ENCODE data around the gene CCDC197.

The CCDC197 gene

GRCh38 chr14:93997082-93997481, at the start of gene CCDC197:
CCDC197 (plus strand) TSS chr14:93997301; CDS start chr14:93998132, 831 bp downstream.
- DNase-seq (ENCODE audit: low read depth, low spot score), result no peak
- H3K4me3 ChIP-seq (ENCODE audit: low read depth, low read length), result no peak within 1 kb of the TSS
- in situ Hi-C loops (cut with HindIII; ENCODE audit: low sequenced_read_pairs), result no loop called here
- TF ChIP-seq CTCF (IDR thresholded peaks at IDR 0.05; ENCODE audit: low read depth, low read length), result no peak

GRCh38 chr14:93949511-93950075, 47.5 kb upstream of the CCDC197 start:
- DNase-seq (ENCODE audit: low read depth, low spot score), result peak; percentile 62
- no peak overlapping the region for H3K4me3 ChIP-seq (ENCODE audit: low read depth, low read length)
- in situ Hi-C loops (cut with HindIII; ENCODE audit: low sequenced_read_pairs), result no loop called here

GRCh38 chr14:93950948-93951634, 46.0 kb upstream of the CCDC197 start:
- in situ Hi-C loops (cut with HindIII; ENCODE audit: low sequenced_read_pairs), result no loop called here

More at GRCh38 chr14:93949511-93950075, 47.5 kb upstream of the CCDC197 start:
- TF ChIP-seq CTCF (IDR thresholded peaks at IDR 0.05; ENCODE audit: low read depth, low read length), result no peak

GRCh38 chr14:93951635-93952540, 45.2 kb upstream of the CCDC197 start:
- in situ Hi-C loops (cut with HindIII; ENCODE audit: low sequenced_read_pairs), result no loop called here
- H3K4me3 ChIP-seq (ENCODE audit: low read depth, low read length), result no peak overlapping the region
- DNase-seq (ENCODE audit: low read depth, low spot score), result peak; percentile 32
- no peak for TF ChIP-seq CTCF (IDR thresholded peaks at IDR 0.05; ENCODE audit: low read depth, low read length)

More at GRCh38 chr14:93950948-93951634, 46.0 kb upstream of the CCDC197 start:
- H3K4me3 ChIP-seq (ENCODE audit: low read depth, low read length), result no peak overlapping the region
- no peak for TF ChIP-seq CTCF (IDR thresholded peaks at IDR 0.05; ENCODE audit: low read depth, low read length)
- no peak for DNase-seq (ENCODE audit: low read depth, low spot score)

GRCh38 chr14:93952829-93953228, 44.3 kb upstream of the CCDC197 start:
- no peak for DNase-seq (ENCODE audit: low read depth, low spot score)
- H3K4me3 ChIP-seq (ENCODE audit: low read depth, low read length), result no peak overlapping the region
- in situ Hi-C loops (cut with HindIII; ENCODE audit: low sequenced_read_pairs), result no loop called here
- no peak for TF ChIP-seq CTCF (IDR thresholded peaks at IDR 0.05; ENCODE audit: low read depth, low read length)

GRCh38 chr14:93953263-93953662, 43.8 kb upstream of the CCDC197 start:
- TF ChIP-seq CTCF (IDR thresholded peaks at IDR 0.05; ENCODE audit: low read depth, low read length), result no peak
- in situ Hi-C loops (cut with HindIII; ENCODE audit: low sequenced_read_pairs), result no loop called here
- DNase-seq (ENCODE audit: low read depth, low spot score), result no peak
- H3K4me3 ChIP-seq (ENCODE audit: low read depth, low read length), result no peak overlapping the region
